Activated T-cell treated with anti-CD3 and anti-CD28 coated beads for 24 hours (primary cell): ENCODE results near the gene FBXO22.
"Not testable (repeated sequence)": the region's sequence is repeated elsewhere in the genome, so short reads cannot be mapped to it uniquely, and the experiment has no call there.

Experiments used
- DNase-seq: peaks from one replicate; pipeline ENCODE4 v3.0.0-alpha.2; 2020; ENCODE audit warnings: low read depth

FBXO22 gene

GRCh38 chr15:75903331-75904239 is at the start of gene FBXO22:
Gene FBXO22, plus strand, starts transcription at chr15:75903878. Its CDS starts 86 bp downstream, at chr15:75903964.
- peak; percentile 91 for DNase-seq

- no peak for DNase-seq
Observed at GRCh38 chr15:75857886-75858285, 45.8 kb upstream of the FBXO22 start.

- DNase-seq, result no peak
Observed at GRCh38 chr15:75861750-75862402, 41.8 kb upstream of the FBXO22 start.

- DNase-seq, result no peak
Observed at GRCh38 chr15:75862796-75863195, 40.9 kb upstream of the FBXO22 start.

- DNase-seq, result no peak
Observed at GRCh38 chr15:75864213-75865059, 39.2 kb upstream of the FBXO22 start.

- DNase-seq, result not testable (repeated sequence)
Observed at GRCh38 chr15:75866045-75866444, 37.6 kb upstream of the FBXO22 start.

- no peak for DNase-seq
Observed at GRCh38 chr15:75866916-75867315, 36.8 kb upstream of the FBXO22 start.

- no peak for DNase-seq
Observed at GRCh38 chr15:75867449-75867848, 36.2 kb upstream of the FBXO22 start.

GRCh38 chr15:75868019-75868418 is 35.7 kb upstream of the FBXO22 start:
- no peak for DNase-seq

- DNase-seq, result no peak
Observed at GRCh38 chr15:75869446-75869845, 34.2 kb upstream of the FBXO22 start.

GRCh38 chr15:75871589-75871988 is 32.1 kb upstream of the FBXO22 start:
- DNase-seq, result not testable (repeated sequence)

GRCh38 chr15:75872403-75872990 is 31.2 kb upstream of the FBXO22 start:
- DNase-seq, result no peak

GRCh38 chr15:75884041-75884440 is 19.6 kb upstream of the FBXO22 start:
- no peak for DNase-seq

GRCh38 chr15:75887178-75887577 is 16.5 kb upstream of the FBXO22 start:
- no peak for DNase-seq

GRCh38 chr15:75891895-75892294 is 11.8 kb upstream of the FBXO22 start:
- DNase-seq, result no peak

- DNase-seq, result no peak
Observed at GRCh38 chr15:75895731-75896130, 7.9 kb upstream of the FBXO22 start.

- no peak for DNase-seq
Observed at GRCh38 chr15:75900577-75900976, 3.1 kb upstream of the FBXO22 start.

GRCh38 chr15:75902129-75902557 is 1.5 kb upstream of the FBXO22 start:
- no peak for DNase-seq

- DNase-seq, result no peak
Observed at GRCh38 chr15:75905231-75905630, 1.6 kb downstream of the FBXO22 start.

GRCh38 chr15:75910355-75910754 is 6.7 kb downstream of the FBXO22 start:
- not testable (repeated sequence) for DNase-seq

GRCh38 chr15:75916978-75917377 is 13.3 kb downstream of the FBXO22 start:
- no peak for DNase-seq

- DNase-seq, result no peak
Observed at GRCh38 chr15:75918135-75918534, 14.5 kb downstream of the FBXO22 start.
